Liver (tissue), 9 donors: ENCODE measurements around the gene AP4E1. TPM values are rescaled to one million over a fixed set of nuclear protein-coding genes. Genes with fewer than 3 reads are reported as not detected.
"Not testable (repeated sequence)": the region's sequence is repeated elsewhere in the genome, so short reads cannot be mapped to it uniquely, and the experiment has no call there.

Source experiments
- DNase-seq: peaks from one replicate; pipeline ENCODE4 v3.0.0-alpha.2; 2017; ENCODE audit warnings: low spot score
- H3K27ac ChIP-seq, 2 donors: one replicate each; pipeline ENCODE4 v1.7.0; 2013; ENCODE audit warnings: inconsistent platforms in 2 of 2, low read length in 2 of 2, control low read depth in 1 of 2, low read depth in 1 of 2, mild to moderate bottlenecking in 1 of 2
- H3K27me3 ChIP-seq, 4 donors: one replicate each; pipeline versions ENCODE4 v1.6.1 to v1.7.0; 2013; ENCODE audit warnings: low read length in 3 of 4, inconsistent platforms in 1 of 4, mild to moderate bottlenecking in 1 of 4, moderate library complexity in 1 of 4; ENCODE audit not compliant: control insufficient read depth in 4 of 4, insufficient read depth in 4 of 4
- H3K36me3 ChIP-seq, 4 donors: one replicate each; pipeline versions ENCODE4 v1.6.1 to v1.7.0; 2013; ENCODE audit warnings: low read length in 3 of 4, mild to moderate bottlenecking in 3 of 4, low read depth in 1 of 4, moderate library complexity in 1 of 4; ENCODE audit not compliant: control insufficient read depth in 4 of 4, insufficient read depth in 3 of 4
- H3K4me1 ChIP-seq, 4 donors: one replicate each; pipeline versions ENCODE4 v1.6.1 to v1.7.0; 2013; ENCODE audit warnings: low read length in 3 of 4, mild to moderate bottlenecking in 3 of 4, moderate library complexity in 1 of 4; ENCODE audit not compliant: control insufficient read depth in 4 of 4, insufficient read depth in 4 of 4
- H3K4me3 ChIP-seq, 3 donors: one replicate each; pipeline versions ENCODE4 v1.6.1 to v1.7.0; 2013; ENCODE audit warnings: low read length in 3 of 3, control low read depth in 1 of 3, low read depth in 1 of 3, mild to moderate bottlenecking in 1 of 3
- H3K9ac ChIP-seq, 2 donors: one replicate each; pipeline ENCODE4 v1.7.0; 2013; ENCODE audit warnings: low read length in 2 of 2, mild to moderate bottlenecking in 2 of 2, moderate library complexity in 2 of 2, control low read depth in 1 of 2, low read depth in 1 of 2
- H3K9me3 ChIP-seq, 4 donors: one replicate each; pipeline versions ENCODE4 v1.6.1 to v1.7.0; 2013; ENCODE audit warnings: low read length in 3 of 4; ENCODE audit not compliant: control insufficient read depth in 4 of 4
- EGR1 ChIP-seq, 2 donors: IDR thresholded peaks; 2 replicates each; pipeline ENCODE4 v1.6.1; 2016 to 2018; ENCODE audit warnings: antibody characterized with exemption in 2 of 2, low read depth in 2 of 2
- FOXA1 ChIP-seq: IDR thresholded peaks from 2 replicates; pipeline ENCODE4 v1.6.1; 2016; ENCODE audit warnings: antibody characterized with exemption
- FOXA2 ChIP-seq: IDR thresholded peaks from 2 replicates; pipeline ENCODE4 v1.6.1; 2016; ENCODE audit warnings: antibody characterized with exemption
- HNF4A ChIP-seq, 2 donors: conservative IDR thresholded peaks; 2 replicates each; pipeline ENCODE4 v1.6.1; 2016; ENCODE audit warnings: antibody characterized with exemption in 2 of 2, mild to moderate bottlenecking in 2 of 2
- HNF4G ChIP-seq: IDR thresholded peaks from 2 replicates; pipeline ENCODE4 v1.6.1; 2016; ENCODE audit warnings: antibody characterized with exemption
- JUND ChIP-seq, 2 donors: IDR thresholded peaks; 2 replicates each; pipeline ENCODE4 v1.6.1; 2016; ENCODE audit warnings: antibody characterized with exemption in 2 of 2
- NR2F2 ChIP-seq: IDR thresholded peaks from 2 replicates; pipeline ENCODE4 v1.6.1; 2016; ENCODE audit warnings: antibody characterized with exemption
- RAD21 ChIP-seq, 2 donors: IDR thresholded peaks; 2 replicates each; pipeline ENCODE4 v1.6.1; 2016; ENCODE audit warnings: antibody characterized with exemption in 2 of 2, mild to moderate bottlenecking in 2 of 2
- RXRA ChIP-seq, 2 donors: IDR thresholded peaks; 2 replicates each; pipeline ENCODE4 v1.6.1; 2017 to 2018; ENCODE audit warnings: antibody characterized with exemption in 2 of 2, mild to moderate bottlenecking in 1 of 2
- TAF1 ChIP-seq: conservative IDR thresholded peaks from 2 replicates; pipeline ENCODE4 v1.6.1; 2016; ENCODE audit warnings: antibody characterized with exemption, mild to moderate bottlenecking
- YY1 ChIP-seq: IDR thresholded peaks from 2 replicates; pipeline ENCODE4 v1.6.1; 2016; ENCODE audit warnings: antibody characterized with exemption, mild to moderate bottlenecking
- WGBS: extraction: QIAGEN DNeasy Blood & Tissue Kit; methylation state at CpG from one replicate; pipeline ENCODE4 v1.1.7; 2013; 5-methylcytosine and 5-hydroxymethylcytosine counted together
- polyA plus RNA-seq, 2 donors: library from polyadenylated mRNA; stranded (reverse) in 1 of 2; unstranded in 1 of 2; fragments of 200-250 nt in 1 of 2; fragments of >200 nt in 1 of 2; fragmentation: Nextera tagmentation in 1 of 2; extraction: Ambion mirVana in 1 of 2; gene quantifications; one replicate each; pipeline versions ENCODE4 v1.2.1 to v1.2.3, GENCODE V29; 2013 to 2015
- total RNA-seq, 2 donors: library from RNA; depleted of rRNA; stranded (reverse); fragments of >200 nt; gene quantifications; one replicate each; pipeline ENCODE4 v1.2.3, GENCODE V29; 2014
- TF ChIP-seq, protein P1 (sequence below): IDR thresholded peaks from 2 replicates; pipeline ENCODE4 v1.6.1; 2016; ENCODE audit warnings: antibody characterized with exemption
- TF ChIP-seq, protein P2 (sequence below): IDR thresholded peaks from 2 replicates; pipeline ENCODE4 v1.6.1; 2016; ENCODE audit warnings: antibody characterized with exemption
- donor health status: healthy.
- donor health status: healthy.
- donor health status: healthy.
- donor health status: healthy.
- donor health status: healthy.

Gene AP4E1
- total and polyA plus RNA-seq, 4 donors, result 1.3 to 10.2 (median 4.6) TPM

DNA sequence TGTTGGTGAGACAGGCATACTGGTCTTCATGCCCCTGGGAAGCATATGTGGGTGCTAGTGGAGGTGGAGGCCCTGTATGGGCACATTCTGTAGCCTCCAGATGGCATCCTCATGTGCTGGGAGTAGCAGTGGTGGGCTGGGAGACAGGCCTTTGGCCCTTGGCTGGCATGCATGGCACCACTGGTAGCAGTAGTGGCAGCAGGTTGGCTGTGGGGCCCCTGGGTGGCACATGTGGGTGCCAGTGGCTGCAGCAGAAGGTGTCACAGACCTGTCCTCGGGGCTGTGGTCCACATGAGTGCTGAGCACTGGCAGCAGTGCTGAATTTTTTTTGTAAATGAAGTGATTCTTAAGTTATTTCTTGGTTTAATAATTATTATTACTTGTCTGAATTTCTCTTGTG lies 115.0 kb downstream of the AP4E1 start (continued):
- TF ChIP-seq TAF1, result no peak
- no peak for TF ChIP-seq EGR1 (IDR thresholded peaks at IDR 0.05; ENCODE audit: low read depth in 2 of 2)
- no peak for TF ChIP-seq FOXA1

DNA sequence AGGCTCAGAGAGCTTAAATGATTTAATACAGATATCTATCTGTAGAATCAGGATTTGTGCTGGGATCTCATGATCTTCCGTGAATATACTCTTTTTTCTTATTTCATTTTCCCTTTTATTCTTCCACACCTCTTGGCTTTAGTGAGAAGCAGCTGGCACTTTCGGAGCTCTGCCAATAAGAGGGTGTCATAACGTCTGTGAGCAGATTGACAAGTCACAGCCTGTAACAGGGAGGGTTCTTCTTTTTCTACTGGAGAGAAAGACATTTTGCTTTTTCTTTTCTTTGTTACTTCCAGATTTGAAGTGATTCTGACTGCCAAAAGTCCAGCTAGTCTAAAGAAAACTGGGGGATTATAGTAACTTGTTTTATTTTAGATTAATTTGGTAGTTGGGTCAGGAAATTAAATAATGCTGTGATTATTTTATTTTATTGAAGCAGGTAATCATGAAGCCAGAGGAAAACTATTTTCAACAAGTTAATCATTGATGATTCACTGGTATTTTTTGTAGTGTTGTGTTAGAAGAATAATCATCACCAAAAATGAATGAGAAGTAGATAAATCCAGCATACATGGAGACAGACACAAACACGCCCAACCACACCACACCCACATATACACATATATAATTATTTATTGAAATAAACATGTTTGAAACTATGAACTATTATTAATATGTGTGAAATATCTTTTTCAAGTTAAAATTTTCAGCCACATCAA lies 116.4 kb downstream of the AP4E1 start:
- no peaks in the 10 kb centered on the region for H3K9me3 ChIP-seq
- H3K4me3 ChIP-seq, result no peak overlapping the region
- H3K27me3 ChIP-seq, result no peaks in the 10 kb centered on the region
- no peak for DNase-seq
- H3K9ac ChIP-seq, result no peak overlapping the region
- no peaks in the 10 kb centered on the region for H3K4me1 ChIP-seq
- TF ChIP-seq JUND (IDR thresholded peaks at IDR 0.05), result no peak
- no peaks in the 10 kb centered on the region for H3K36me3 ChIP-seq
- no peak overlapping the region for H3K27ac ChIP-seq
- 80% methylated on average over 4 of the region's 4 CpGs for WGBS

DNA sequence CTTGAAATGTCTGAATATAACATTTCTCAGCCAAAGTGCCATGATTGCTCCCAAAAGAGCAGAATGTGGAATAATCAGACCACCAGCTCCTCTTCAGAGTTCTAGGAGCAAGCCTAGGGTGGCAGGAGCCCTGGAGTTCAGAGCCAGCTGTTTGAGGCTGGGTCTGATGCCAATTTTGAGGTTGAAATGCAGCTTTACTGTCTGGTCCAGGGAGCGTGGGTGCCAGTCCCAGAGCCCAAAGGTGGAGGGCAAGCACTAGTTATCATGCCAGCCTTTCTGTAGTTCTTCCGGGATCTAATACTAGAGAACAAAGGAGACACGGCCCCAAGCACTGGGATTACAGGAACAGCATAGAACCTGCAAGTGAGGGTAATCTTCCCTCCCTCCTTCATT lies 117.0 kb downstream of the AP4E1 start:
- H3K36me3 ChIP-seq, result no peaks in the 10 kb centered on the region
- H3K4me3 ChIP-seq, result no peak overlapping the region
- H3K27ac ChIP-seq, result no peak overlapping the region
- no peak for DNase-seq
- no peaks in the 10 kb centered on the region for H3K4me1 ChIP-seq
- WGBS, result 88% methylated on average over 3 of the region's 3 CpGs
- H3K27me3 ChIP-seq, result no peaks in the 10 kb centered on the region
- no peaks in the 10 kb centered on the region for H3K9me3 ChIP-seq
- TF ChIP-seq FOXA2 (no peak), HNF4A (conservative IDR thresholded peaks at IDR 0.05) (no peak), JUND (IDR thresholded peaks at IDR 0.05) (no peak), RAD21 (IDR thresholded peaks at IDR 0.05) (no peak), NR2F2 (no peak), HNF4G (no peak), EGR1 (IDR thresholded peaks at IDR 0.05; ENCODE audit: low read depth in 2 of 2) (no peak), RXRA (IDR thresholded peaks at IDR 0.05) (no peak), TAF1 (no peak)
- TF ChIP-seq, protein P1, sequence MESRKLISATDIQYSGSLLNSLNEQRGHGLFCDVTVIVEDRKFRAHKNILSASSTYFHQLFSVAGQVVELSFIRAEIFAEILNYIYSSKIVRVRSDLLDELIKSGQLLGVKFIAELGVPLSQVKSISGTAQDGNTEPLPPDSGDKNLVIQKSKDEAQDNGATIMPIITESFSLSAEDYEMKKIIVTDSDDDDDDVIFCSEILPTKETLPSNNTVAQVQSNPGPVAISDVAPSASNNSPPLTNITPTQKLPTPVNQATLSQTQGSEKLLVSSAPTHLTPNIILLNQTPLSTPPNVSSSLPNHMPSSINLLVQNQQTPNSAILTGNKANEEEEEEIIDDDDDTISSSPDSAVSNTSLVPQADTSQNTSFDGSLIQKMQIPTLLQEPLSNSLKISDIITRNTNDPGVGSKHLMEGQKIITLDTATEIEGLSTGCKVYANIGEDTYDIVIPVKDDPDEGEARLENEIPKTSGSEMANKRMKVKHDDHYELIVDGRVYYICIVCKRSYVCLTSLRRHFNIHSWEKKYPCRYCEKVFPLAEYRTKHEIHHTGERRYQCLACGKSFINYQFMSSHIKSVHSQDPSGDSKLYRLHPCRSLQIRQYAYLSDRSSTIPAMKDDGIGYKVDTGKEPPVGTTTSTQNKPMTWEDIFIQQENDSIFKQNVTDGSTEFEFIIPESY, result no peak
- TF ChIP-seq, protein P2, sequence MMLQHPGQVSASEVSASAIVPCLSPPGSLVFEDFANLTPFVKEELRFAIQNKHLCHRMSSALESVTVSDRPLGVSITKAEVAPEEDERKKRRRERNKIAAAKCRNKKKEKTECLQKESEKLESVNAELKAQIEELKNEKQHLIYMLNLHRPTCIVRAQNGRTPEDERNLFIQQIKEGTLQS, result no peak
- no peak overlapping the region for H3K9ac ChIP-seq

DNA sequence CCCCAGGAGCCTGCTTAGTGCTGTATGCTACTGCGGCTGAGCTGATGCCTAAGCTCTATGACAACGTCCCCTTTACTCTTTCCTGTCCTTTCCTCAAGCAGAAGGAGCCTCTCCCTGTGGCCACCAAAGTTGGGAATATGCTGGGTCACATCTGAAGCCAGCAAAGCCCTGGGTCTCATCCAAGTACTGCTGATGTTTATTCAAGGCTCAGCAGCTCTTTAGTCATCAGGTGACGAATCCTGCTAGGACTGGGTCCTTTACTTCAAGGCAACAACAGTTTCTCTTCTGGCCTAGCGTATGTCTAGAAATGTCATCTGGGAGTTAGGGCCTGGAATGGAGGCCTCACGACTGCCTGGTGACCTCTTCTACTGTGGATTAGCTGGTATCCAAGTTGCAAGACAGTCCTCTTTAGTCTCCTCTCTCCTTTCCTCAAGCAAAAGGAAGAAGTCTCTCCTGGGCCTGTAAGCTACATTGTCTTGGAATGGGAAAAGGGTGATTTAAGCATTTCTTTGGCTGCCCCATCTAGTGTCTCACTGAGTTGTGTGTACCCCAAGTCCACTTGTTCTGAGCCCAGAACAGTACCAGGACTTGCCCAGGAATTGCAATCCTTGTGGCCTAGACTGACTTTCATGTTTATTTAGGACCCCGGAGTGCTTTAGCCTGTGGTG lies 122.3 kb downstream of the AP4E1 start:
- DNase-seq, result no peak
- Histone ChIP-seq H3K9ac (no peak overlapping the region), H3K27me3 (no peaks in the 10 kb centered on the region), H3K36me3 (no peaks in the 10 kb centered on the region), H3K4me1 (no peaks in the 10 kb centered on the region), H3K9me3 (no peaks in the 10 kb centered on the region), H3K4me3 (no peak overlapping the region), H3K27ac (no peak overlapping the region)
- TF ChIP-seq RAD21 (IDR thresholded peaks at IDR 0.05) (no peak), YY1 (no peak), FOXA1 (peak; percentile 32), FOXA2 (peak; percentile 62)
- 84% methylated on average over 6 of the region's 6 CpGs for WGBS

DNA sequence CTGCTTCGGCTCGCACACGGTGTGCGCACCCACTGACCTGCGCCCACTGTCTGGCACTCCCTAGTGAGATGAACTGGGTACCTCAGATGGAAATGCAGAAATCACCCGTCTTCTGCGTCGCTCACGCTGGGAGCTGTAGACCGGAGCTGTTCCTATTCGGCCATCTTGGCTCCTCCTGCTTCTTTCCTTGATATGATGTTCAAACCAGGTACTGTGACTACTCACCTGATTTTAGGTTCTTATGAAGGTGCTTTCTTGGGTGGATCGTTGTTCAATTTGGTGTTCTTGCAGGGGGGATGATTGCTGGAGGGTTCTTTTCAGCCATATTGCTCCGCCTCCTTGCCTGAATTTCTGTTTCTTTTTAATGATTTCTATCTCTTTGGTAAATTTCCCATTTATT lies 129.0 kb downstream of the AP4E1 start:
- DNase-seq, H3K9me3 ChIP-seq, H3K27me3 ChIP-seq, H3K27ac ChIP-seq, H3K36me3 ChIP-seq, H3K4me1 ChIP-seq, H3K4me3 ChIP-seq, H3K9ac ChIP-seq: not testable (repeated sequence)
- WGBS, result 88% methylated on average over 13 of the region's 13 CpGs
